PC-9 (cell line): ENCODE measurements around the gene CST4. TPM values are rescaled to one million over a fixed set of nuclear protein-coding genes. Genes with fewer than 3 reads are reported as not detected.
"Not testable (repeated sequence)": the region's sequence is repeated elsewhere in the genome, so short reads cannot be mapped to it uniquely, and the experiment has no call there.

ENCODE experiments used
- BruUV-seq: library from RNA; stranded (reverse); fragments of 400-500 nt; replicated peaks from 2 replicates; lab custom pipeline; 2021; lab: Mats Ljungman, UMichigan
- CTCF ChIA-PET: fragments of 300-600 bp; sonication (Branson Sonifier 250); formaldehyde crosslinking; loops from one replicate; lab custom pipeline; 2022; ENCODE audit warnings: antibody characterized with exemption; lab: Charles Lee
- POLR2A ChIA-PET: fragments of 300-600 bp; sonication (Branson Sonifier 250); formaldehyde crosslinking; loops from one replicate; lab custom pipeline; 2022; ENCODE audit warnings: antibody characterized with exemption; ENCODE audit not compliant: unreplicated experiment; lab: Charles Lee
- DNase-seq, 2 experiments: peaks; one replicate each; pipeline versions ENCODE4 v3.0.0 to v3.0.0-alpha.2; 2015 to 2022; ENCODE audit warnings: mixed read lengths in 1 of 2
- H2AFZ ChIP-seq: fragments of 200-600 bp; sonication (generic); 2 replicates; pipeline ENCODE4 v1.8.1; 2017; ENCODE audit warnings: antibody characterized with exemption
- H3F3A ChIP-seq: fragments of 200-600 bp; sonication (generic); 2 replicates; pipeline ENCODE4 v1.8.1; 2017; ENCODE audit warnings: antibody characterized with exemption, mild to moderate bottlenecking, low read depth; ENCODE audit not compliant: insufficient read depth
- H3K27ac ChIP-seq: fragments of 200-600 bp; sonication (generic); 2 replicates; pipeline ENCODE4 v1.6.1; 2016; ENCODE audit warnings: mixed run types
- H3K27me3 ChIP-seq: fragments of 200-600 bp; sonication (generic); 2 replicates; pipeline ENCODE4 v1.6.1; 2016; ENCODE audit warnings: low read depth, mixed run types; ENCODE audit not compliant: insufficient read depth
- H3K36me3 ChIP-seq: fragments of 200-600 bp; sonication (generic); 2 replicates; pipeline ENCODE4 v1.6.1; 2016; ENCODE audit warnings: low read depth, mixed run types
- H3K4me1 ChIP-seq: fragments of 200-600 bp; sonication (generic); replicated peaks from 2 replicates; pipeline ENCODE4 v1.6.1; 2016; ENCODE audit warnings: mixed run types; ENCODE audit not compliant: insufficient read depth
- H3K4me2 ChIP-seq: fragments of 200-600 bp; sonication (generic); 2 replicates; pipeline ENCODE4 v1.6.1; 2017; ENCODE audit warnings: mixed run types
- H3K4me3 ChIP-seq: fragments of 200-600 bp; sonication (generic); 2 replicates; pipeline ENCODE4 v1.6.1; 2016; ENCODE audit warnings: mixed run types
- H3K79me2 ChIP-seq: fragments of 200-600 bp; sonication (generic); 2 replicates; pipeline ENCODE4 v1.6.1; 2017; ENCODE audit warnings: low read depth, mixed run types
- H3K9me2 ChIP-seq: fragments of 200-600 bp; sonication (generic); 2 replicates; pipeline ENCODE4 v1.8.1; 2017; ENCODE audit warnings: mild to moderate bottlenecking; ENCODE audit not compliant: insufficient read depth
- H3K9me3 ChIP-seq: fragments of 200-600 bp; sonication (generic); 2 replicates; pipeline ENCODE4 v1.8.1; 2016; ENCODE audit warnings: low read depth; ENCODE audit not compliant: insufficient read depth
- H4K20me1 ChIP-seq: fragments of 200-600 bp; sonication (generic); 2 replicates; pipeline ENCODE4 v1.8.1; 2017; ENCODE audit not compliant: insufficient read depth
- CTCF ChIP-seq: fragments of 200-600 bp; sonication (generic); conservative IDR thresholded peaks from 2 replicates; pipeline ENCODE4 v1.6.1; 2017; ENCODE audit warnings: mixed run types, antibody characterized with exemption, mild to moderate bottlenecking, moderate library complexity
- EZH2 ChIP-seq: fragments of 200-600 bp; sonication (generic); IDR thresholded peaks from 2 replicates; pipeline ENCODE4 v1.8.0; 2017; ENCODE audit warnings: antibody characterized with exemption, low read depth
- intact Hi-C: fragments of 100-400 bp; cut with micrococcal nuclease; formaldehyde crosslinking; loops from one replicate; pipeline ENCODE4 v1.10.0; 2022; ENCODE audit not compliant: unreplicated experiment
- total RNA-seq: library from RNA; stranded (reverse); gene quantifications from 2 replicates; pipeline ENCODE4 v1.2.3, GENCODE V29; 2021

The CST4 gene
- total RNA-seq, 1 experiment from 2014 or later: not detected

GRCh38 chr20:23664954-23665353 is 23.9 kb downstream of the CST4 start:
- Histone ChIP-seq H2AFZ (no peak overlapping the region), H3K9me3 (no peaks in the 10 kb centered on the region), H4K20me1 (no peaks in the 10 kb centered on the region), H3K9me2 (0 out of 2 replicates have a peak, but pooled peaks cover 4% of the 10 kb centered on the region), H3K36me3 (no peaks in the 10 kb centered on the region), H3K4me1 (no peaks in the 10 kb centered on the region), H3K27me3 (no peaks in the 10 kb centered on the region), H3K4me2 (no peak overlapping the region), H3K27ac (no peak overlapping the region), H3F3A (no peaks in the 10 kb centered on the region; the same call in 1 of the 2 replicates), H3K4me3 (no peak overlapping the region), H3K79me2 (no peaks in the 10 kb centered on the region)
- POLR2A ChIA-PET: interaction anchor here (0.7 kb wide), 1 partner anchor 1288 kb away, joined by 4 read pairs; no protein-coding TSS in a partner anchor
- no peak for DNase-seq
- TF ChIP-seq CTCF (no peak), EZH2 (no peak)
- no TSS peak for BruUV-seq
- CTCF ChIA-PET: no interaction called here
- intact Hi-C loops: loop anchor here (5.0 kb wide), 1 partner anchor 222 kb away; no protein-coding TSS in a partner anchor

- POLR2A ChIA-PET, H3K27ac ChIP-seq, intact Hi-C loops, H3K36me3 ChIP-seq, H2AFZ ChIP-seq, H3K9me3 ChIP-seq, H3K4me2 ChIP-seq, H3K4me1 ChIP-seq, H3K4me3 ChIP-seq, H3K27me3 ChIP-seq, BruUV-seq, H3K79me2 ChIP-seq, H4K20me1 ChIP-seq, H3K9me2 ChIP-seq, H3F3A ChIP-seq, DNase-seq: not testable (repeated sequence)
- CTCF ChIA-PET: interaction anchor here (0.6 kb wide), 1 partner anchor 378 kb away, joined by 3 read pairs; no protein-coding TSS in a partner anchor
Observed at GRCh38 chr20:23664046-23664445, 24.8 kb downstream of the CST4 start.

- Histone ChIP-seq H3F3A (no peaks in the 10 kb centered on the region; the same call in 1 of the 2 replicates), H3K36me3 (no peaks in the 10 kb centered on the region), H3K9me3 (no peaks in the 10 kb centered on the region), H3K27me3 (no peaks in the 10 kb centered on the region), H3K4me1 (no peaks in the 10 kb centered on the region), H4K20me1 (no peaks in the 10 kb centered on the region), H3K9me2 (0 out of 2 replicates have a peak, but pooled peaks cover 4% of the 10 kb centered on the region), H3K4me3 (no peak overlapping the region), H3K27ac (no peak overlapping the region), H3K4me2 (no peak overlapping the region), H3K79me2 (no peaks in the 10 kb centered on the region), H2AFZ (no peak overlapping the region)
- no TSS peak for BruUV-seq
- TF ChIP-seq CTCF (no peak), EZH2 (no peak)
- ChIA-PET CTCF (no interaction called here), POLR2A (no interaction called here)
- no peak for DNase-seq
- intact Hi-C loops: no loop called here
Observed at GRCh38 chr20:23663180-23663579, 25.7 kb downstream of the CST4 start.
